Heart left ventricle (tissue), 13 donors: ENCODE measurements around the gene ITGAV.

Experiments
- POLR2A ChIP-seq, 2 donors: fragments of 450-650 bp; IDR thresholded peaks; one replicate each; pipeline ENCODE4 v1.6.1; 2017; ENCODE audit warnings: antibody characterized with exemption in 2 of 2, mild to moderate bottlenecking in 2 of 2, moderate library complexity in 2 of 2
- TF ChIP-seq, protein P1 (sequence below), 12 donors: fragments of 200-600 bp; sonication (generic) in 4 of 12; IDR thresholded peaks; one replicate each; pipeline versions ENCODE4 v1.5.0 to v1.8.0; 2018 to 2022; ENCODE audit warnings: antibody characterized with exemption in 12 of 12, mild to moderate bottlenecking in 5 of 12
- donor health status: ischemic (EF 13 %, LVEDD 7.1; RV severe dilation, severe dysfunction).
- donor health status: DM: no; HTN: yes; CAD: no.
- donor health status: DM: no; HTN: no; CAD: no.
- donor health status: ischemic (EF 25% LVEDD 6.9; RV normal size, moderate dysfunction).
- donor health status: ischemic (EF 25% LVEDD 5.7; RV mildly dilated, moderate dysfunction).
- donor health status: ischemic (EF 35%, LVEDD 5.7; RV mildly dilated, moderate dysfunction).
- donor health status: nonischemic (EF 11% LVEDD 7.7; RV severe dilation, severe dysfunction).
- donor health status: DM: yes; HTN: yes; CAD: no.
- donor health status: PGD.
- donor health status: ischemic (EF 29% LVEDD 5.4; RV normal size, mild dysfunction).
- donor health status: nonischemic (EF 23%, LVEDD 6.1; RV moderate dilation, normal function).

DNA sequence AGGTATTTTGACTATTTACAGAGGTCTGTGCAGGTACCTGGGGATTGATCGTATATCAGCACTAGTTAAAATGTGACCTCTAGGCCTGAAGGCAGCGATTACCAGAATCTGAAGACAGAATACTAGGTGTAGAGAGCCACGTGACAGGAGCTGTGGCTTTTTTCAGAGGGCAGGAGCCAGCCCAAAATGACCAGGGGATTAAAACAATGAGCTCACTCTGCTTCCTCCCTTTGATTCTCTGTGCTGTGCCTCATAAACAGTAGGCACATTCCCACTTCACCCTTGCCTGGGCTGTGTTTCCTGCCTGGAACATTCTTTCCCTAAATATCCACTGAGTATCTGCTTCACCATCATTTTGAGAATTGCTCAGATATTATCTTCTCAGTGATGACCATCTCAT is 15.2 kb downstream of the ITGAV start:
- no peak for TF ChIP-seq POLR2A (IDR thresholded peaks at IDR 0.05)
- TF ChIP-seq, protein P1, sequence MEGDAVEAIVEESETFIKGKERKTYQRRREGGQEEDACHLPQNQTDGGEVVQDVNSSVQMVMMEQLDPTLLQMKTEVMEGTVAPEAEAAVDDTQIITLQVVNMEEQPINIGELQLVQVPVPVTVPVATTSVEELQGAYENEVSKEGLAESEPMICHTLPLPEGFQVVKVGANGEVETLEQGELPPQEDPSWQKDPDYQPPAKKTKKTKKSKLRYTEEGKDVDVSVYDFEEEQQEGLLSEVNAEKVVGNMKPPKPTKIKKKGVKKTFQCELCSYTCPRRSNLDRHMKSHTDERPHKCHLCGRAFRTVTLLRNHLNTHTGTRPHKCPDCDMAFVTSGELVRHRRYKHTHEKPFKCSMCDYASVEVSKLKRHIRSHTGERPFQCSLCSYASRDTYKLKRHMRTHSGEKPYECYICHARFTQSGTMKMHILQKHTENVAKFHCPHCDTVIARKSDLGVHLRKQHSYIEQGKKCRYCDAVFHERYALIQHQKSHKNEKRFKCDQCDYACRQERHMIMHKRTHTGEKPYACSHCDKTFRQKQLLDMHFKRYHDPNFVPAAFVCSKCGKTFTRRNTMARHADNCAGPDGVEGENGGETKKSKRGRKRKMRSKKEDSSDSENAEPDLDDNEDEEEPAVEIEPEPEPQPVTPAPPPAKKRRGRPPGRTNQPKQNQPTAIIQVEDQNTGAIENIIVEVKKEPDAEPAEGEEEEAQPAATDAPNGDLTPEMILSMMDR (IDR thresholded peaks at IDR 0.05), result no peak
